SK-N-SH (cell line): ENCODE results near the gene NUP35.

Experiments
- CTCF ChIP-seq: fragments of 200-600 bp; sonication (generic); IDR thresholded peaks from 2 replicates; pipeline ENCODE4 v1.6.1; 2017; ENCODE audit warnings: antibody characterized with exemption, mild to moderate bottlenecking, moderate library complexity
- EZH2phosphoT487 ChIP-seq: fragments of 200-600 bp; sonication (generic); IDR thresholded peaks from 2 replicates; pipeline ENCODE4 v1.6.1; 2017; ENCODE audit warnings: low read depth, mixed run types, mild to moderate bottlenecking, antibody characterized with exemption, moderate library complexity, borderline replicate concordance
- FOSL2 ChIP-seq: IDR thresholded peaks from 2 replicates; pipeline ENCODE4 v1.4.0; 2012; ENCODE audit warnings: low read depth, mild to moderate bottlenecking, moderate library complexity, borderline replicate concordance
- FOXJ3 ChIP-seq: sonication (generic); formaldehyde crosslinking; IDR thresholded peaks from 2 replicates; pipeline ENCODE4 v1.5.1; 2020; ENCODE audit warnings: mild to moderate bottlenecking, missing genetic modification reagents
- JUND ChIP-seq: IDR thresholded peaks from 2 replicates; pipeline ENCODE4 v1.4.0; 2012
- NFIC ChIP-seq: IDR thresholded peaks from 2 replicates; pipeline ENCODE4 v1.4.0; 2012; ENCODE audit warnings: borderline replicate concordance
- RAD21 ChIP-seq: IDR thresholded peaks from 2 replicates; pipeline ENCODE4 v1.6.1; 2012; ENCODE audit warnings: mild to moderate bottlenecking, low read length
- RFX5 ChIP-seq: IDR thresholded peaks from 2 replicates; pipeline ENCODE4 v1.6.1; 2012; ENCODE audit warnings: mild to moderate bottlenecking, improper control_type of control experiment, low read length
- SMC3 ChIP-seq: IDR thresholded peaks from 2 replicates; pipeline ENCODE4 v1.6.1; 2012; ENCODE audit warnings: low read depth, low read length, improper control_type of control experiment
- TF ChIP-seq, protein P1 (sequence below): IDR thresholded peaks from 2 replicates; pipeline ENCODE4 v1.4.0; 2012; ENCODE audit warnings: low read depth
- TF ChIP-seq, protein P2 (sequence below): fragments of 150-350 bp; IDR thresholded peaks from 2 replicates; pipeline ENCODE4 v1.6.1; 2016; ENCODE audit warnings: mild to moderate bottlenecking, low read depth, low read length

GRCh38 chr2:183186766-183187165 lies 62.5 kb downstream of the NUP35 start:
- TF ChIP-seq RFX5 (no peak), FOXJ3 (CRISPR knock-in tag) (no peak), CTCF (no peak), RAD21 (no peak), EZH2phosphoT487 (no peak), SMC3 (no peak), FOSL2 (no peak), JUND (no peak), NFIC (no peak)
- TF ChIP-seq, protein P1, sequence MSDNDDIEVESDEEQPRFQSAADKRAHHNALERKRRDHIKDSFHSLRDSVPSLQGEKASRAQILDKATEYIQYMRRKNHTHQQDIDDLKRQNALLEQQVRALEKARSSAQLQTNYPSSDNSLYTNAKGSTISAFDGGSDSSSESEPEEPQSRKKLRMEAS, result no peak
- TF ChIP-seq, protein P2, sequence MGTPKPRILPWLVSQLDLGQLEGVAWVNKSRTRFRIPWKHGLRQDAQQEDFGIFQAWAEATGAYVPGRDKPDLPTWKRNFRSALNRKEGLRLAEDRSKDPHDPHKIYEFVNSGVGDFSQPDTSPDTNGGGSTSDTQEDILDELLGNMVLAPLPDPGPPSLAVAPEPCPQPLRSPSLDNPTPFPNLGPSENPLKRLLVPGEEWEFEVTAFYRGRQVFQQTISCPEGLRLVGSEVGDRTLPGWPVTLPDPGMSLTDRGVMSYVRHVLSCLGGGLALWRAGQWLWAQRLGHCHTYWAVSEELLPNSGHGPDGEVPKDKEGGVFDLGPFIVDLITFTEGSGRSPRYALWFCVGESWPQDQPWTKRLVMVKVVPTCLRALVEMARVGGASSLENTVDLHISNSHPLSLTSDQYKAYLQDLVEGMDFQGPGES, result no peak
